Measurements from ENCODE around the gene E4F1.
"Not testable (repeated sequence)": the region's sequence is repeated elsewhere in the genome, so short reads cannot be mapped to it uniquely, and the experiment has no call there.

E4F1 gene

GRCh38 chr16:2197765-2198164 is 25.6 kb upstream of the E4F1 start:
- no peaks in the 10 kb centered on the region for H3K79me2 ChIP-seq (ENCODE audit: control insufficient read depth, insufficient read depth, low read length, unreplicated experiment)
- peaks cover 49% of the 10 kb centered on the region for H3K27me3 ChIP-seq (ENCODE audit: insufficient read depth, low read length)
- no peaks in the 10 kb centered on the region for H3K36me3 ChIP-seq (ENCODE audit: insufficient read depth, low read length)
- H2AFZ ChIP-seq (ENCODE audit: low read length, unreplicated experiment) = no peak overlapping the region
- no peak overlapping the region for H3K4me3 ChIP-seq (ENCODE audit: low read depth, low read length)
- H3K27ac ChIP-seq (ENCODE audit: low read depth, low read length) = no peak overlapping the region
- no peaks in the 10 kb centered on the region for H3K4me1 ChIP-seq (ENCODE audit: control insufficient read depth, insufficient read depth, low read length, unreplicated experiment)

- H2AFZ ChIP-seq (ENCODE audit: low read length, unreplicated experiment) = no peak overlapping the region
- no peaks in the 10 kb centered on the region for H3K4me1 ChIP-seq (ENCODE audit: control insufficient read depth, insufficient read depth, low read length, unreplicated experiment)
- no peak overlapping the region for H3K4me3 ChIP-seq (ENCODE audit: low read depth, low read length)
- H3K79me2 ChIP-seq (ENCODE audit: control insufficient read depth, insufficient read depth, low read length, unreplicated experiment) = no peaks in the 10 kb centered on the region
- H3K27me3 ChIP-seq (ENCODE audit: insufficient read depth, low read length) = peaks cover 49% of the 10 kb centered on the region
- no peaks in the 10 kb centered on the region for H3K36me3 ChIP-seq (ENCODE audit: insufficient read depth, low read length)
- H3K27ac ChIP-seq (ENCODE audit: low read depth, low read length) = no peak overlapping the region
These were observed 25.1 kb upstream of the E4F1 start for GRCh38 chr16:2198283-2198682.

- no peak overlapping the region for H3K4me3 ChIP-seq (ENCODE audit: low read depth, low read length)
- peaks cover 49% of the 10 kb centered on the region for H3K27me3 ChIP-seq (ENCODE audit: insufficient read depth, low read length)
- no peaks in the 10 kb centered on the region for H3K79me2 ChIP-seq (ENCODE audit: control insufficient read depth, insufficient read depth, low read length, unreplicated experiment)
- H2AFZ ChIP-seq (ENCODE audit: low read length, unreplicated experiment) = no peak overlapping the region
- H3K4me1 ChIP-seq (ENCODE audit: control insufficient read depth, insufficient read depth, low read length, unreplicated experiment) = no peaks in the 10 kb centered on the region
- H3K36me3 ChIP-seq (ENCODE audit: insufficient read depth, low read length) = no peaks in the 10 kb centered on the region
- H3K27ac ChIP-seq (ENCODE audit: low read depth, low read length) = no peak overlapping the region
These were observed 24.3 kb upstream of the E4F1 start for GRCh38 chr16:2199095-2199494.

GRCh38 chr16:2199621-2200139 is 23.7 kb upstream of the E4F1 start:
- peaks cover 46% of the 10 kb centered on the region for H3K27me3 ChIP-seq (ENCODE audit: insufficient read depth, low read length)
- no peaks in the 10 kb centered on the region for H3K79me2 ChIP-seq (ENCODE audit: control insufficient read depth, insufficient read depth, low read length, unreplicated experiment)
- H3K4me3 ChIP-seq (ENCODE audit: low read depth, low read length) = no peak overlapping the region
- H3K4me1 ChIP-seq (ENCODE audit: control insufficient read depth, insufficient read depth, low read length, unreplicated experiment) = no peaks in the 10 kb centered on the region
- H2AFZ ChIP-seq (ENCODE audit: low read length, unreplicated experiment) = no peak overlapping the region
- no peak overlapping the region for H3K27ac ChIP-seq (ENCODE audit: low read depth, low read length)
- no peaks in the 10 kb centered on the region for H3K36me3 ChIP-seq (ENCODE audit: insufficient read depth, low read length)

- Histone ChIP-seq H3K4me1 (ENCODE audit: control insufficient read depth, insufficient read depth, low read length, unreplicated experiment) (no peaks in the 10 kb centered on the region), H3K27ac (ENCODE audit: low read depth, low read length) (no peak overlapping the region), H3K79me2 (ENCODE audit: control insufficient read depth, insufficient read depth, low read length, unreplicated experiment) (no peaks in the 10 kb centered on the region), H3K4me3 (ENCODE audit: low read depth, low read length) (no peak overlapping the region), H3K36me3 (ENCODE audit: insufficient read depth, low read length) (no peaks in the 10 kb centered on the region), H3K27me3 (ENCODE audit: insufficient read depth, low read length) (peaks cover 40% of the 10 kb centered on the region), H2AFZ (ENCODE audit: low read length, unreplicated experiment) (no peak overlapping the region)
These were observed 23.1 kb upstream of the E4F1 start for GRCh38 chr16:2200313-2200712.

- not testable (repeated sequence) for H3K4me3 ChIP-seq (ENCODE audit: low read depth, low read length); H3K36me3 ChIP-seq (ENCODE audit: insufficient read depth, low read length); H3K4me1 ChIP-seq (ENCODE audit: control insufficient read depth, insufficient read depth, low read length, unreplicated experiment); H3K27ac ChIP-seq (ENCODE audit: low read depth, low read length); H2AFZ ChIP-seq (ENCODE audit: low read length, unreplicated experiment); H3K79me2 ChIP-seq (ENCODE audit: control insufficient read depth, insufficient read depth, low read length, unreplicated experiment)
- peaks cover 15% of the 10 kb centered on the region for H3K27me3 ChIP-seq (ENCODE audit: insufficient read depth, low read length)
These were observed 20.2 kb upstream of the E4F1 start for GRCh38 chr16:2203119-2203688.

- Histone ChIP-seq H3K36me3 (ENCODE audit: insufficient read depth, low read length) (peaks cover 6% of the 10 kb centered on the region; the same call in 1 of the 2 replicates), H3K4me3 (ENCODE audit: low read depth, low read length) (peak overlapping the region; percentile 100), H3K4me1 (ENCODE audit: control insufficient read depth, insufficient read depth, low read length, unreplicated experiment) (peaks cover 9% of the 10 kb centered on the region), H3K27ac (ENCODE audit: low read depth, low read length) (no peak overlapping the region), H2AFZ (ENCODE audit: low read length, unreplicated experiment) (peak overlapping the region; percentile 90), H3K27me3 (ENCODE audit: insufficient read depth, low read length) (peaks cover 2% of the 10 kb centered on the region; the same call in 1 of the 2 replicates), H3K79me2 (ENCODE audit: control insufficient read depth, insufficient read depth, low read length, unreplicated experiment) (peaks cover 8% of the 10 kb centered on the region)
These were observed 18.8 kb upstream of the E4F1 start for GRCh38 chr16:2204416-2205103.

GRCh38 chr16:2205104-2205966 is 18.1 kb upstream of the E4F1 start, which contains the start of gene MLST8:
TSS of gene MLST8 (plus strand) at chr16:2205454. CDS start at chr16:2206086, 632 bp downstream.
- H3K27me3 ChIP-seq (ENCODE audit: insufficient read depth, low read length) = no peaks in the 10 kb centered on the region
- H3K27ac ChIP-seq (ENCODE audit: low read depth, low read length) = peak within 1 kb of the TSS; percentile 88
- H3K4me1 ChIP-seq (ENCODE audit: control insufficient read depth, insufficient read depth, low read length, unreplicated experiment) = peaks cover 9% of the 10 kb centered on the region
- H3K79me2 ChIP-seq (ENCODE audit: control insufficient read depth, insufficient read depth, low read length, unreplicated experiment) = peaks cover 8% of the 10 kb centered on the region
- peak within 1 kb of the TSS; percentile 100 for H3K4me3 ChIP-seq (ENCODE audit: low read depth, low read length)
- peak within 1 kb of the TSS; percentile 90 for H2AFZ ChIP-seq (ENCODE audit: low read length, unreplicated experiment)
- peaks cover 6% of the 10 kb centered on the region; the same call in 1 of the 2 replicates for H3K36me3 ChIP-seq (ENCODE audit: insufficient read depth, low read length)

GRCh38 chr16:2205967-2206313 is 17.5 kb upstream of the E4F1 start:
- Histone ChIP-seq H3K27ac (ENCODE audit: low read depth, low read length) (0 out of 2 replicates have a peak overlapping the region, but pooled peaks have one; percentile 88), H3K4me1 (ENCODE audit: control insufficient read depth, insufficient read depth, low read length, unreplicated experiment) (peaks cover 9% of the 10 kb centered on the region), H3K79me2 (ENCODE audit: control insufficient read depth, insufficient read depth, low read length, unreplicated experiment) (peaks cover 8% of the 10 kb centered on the region), H3K36me3 (ENCODE audit: insufficient read depth, low read length) (peaks cover 6% of the 10 kb centered on the region; the same call in 1 of the 2 replicates), H3K4me3 (ENCODE audit: low read depth, low read length) (peak overlapping the region; percentile 100), H3K27me3 (ENCODE audit: insufficient read depth, low read length) (no peaks in the 10 kb centered on the region), H2AFZ (ENCODE audit: low read length, unreplicated experiment) (peak overlapping the region; percentile 90)

- no peak overlapping the region for H2AFZ ChIP-seq (ENCODE audit: low read length, unreplicated experiment)
- H3K27me3 ChIP-seq (ENCODE audit: insufficient read depth, low read length) = no peaks in the 10 kb centered on the region
- H3K36me3 ChIP-seq (ENCODE audit: insufficient read depth, low read length) = peaks cover 6% of the 10 kb centered on the region; the same call in 1 of the 2 replicates
- H3K79me2 ChIP-seq (ENCODE audit: control insufficient read depth, insufficient read depth, low read length, unreplicated experiment) = peaks cover 8% of the 10 kb centered on the region
- peak overlapping the region; percentile 100 for H3K4me3 ChIP-seq (ENCODE audit: low read depth, low read length)
- H3K4me1 ChIP-seq (ENCODE audit: control insufficient read depth, insufficient read depth, low read length, unreplicated experiment) = peaks cover 9% of the 10 kb centered on the region
- no peak overlapping the region for H3K27ac ChIP-seq (ENCODE audit: low read depth, low read length)
These were observed 17.0 kb upstream of the E4F1 start for GRCh38 chr16:2206420-2206779.
